Epithelial cell of proximal tubule (primary cell): ENCODE results near the gene CCR3. TPM values are rescaled to one million over a fixed set of nuclear protein-coding genes. Genes with fewer than 3 reads are reported as not detected.

Experiments
- DNase-seq: peaks from one replicate; pipeline ENCODE4 v3.0.0-alpha.2; 2011; ENCODE audit warnings: low read depth
- H3K4me3 ChIP-seq: 2 replicates; pipeline ENCODE4 v1.5.1; 2011; ENCODE audit warnings: low read depth, mild to moderate bottlenecking, low read length
- CTCF ChIP-seq: conservative IDR thresholded peaks from 2 replicates; pipeline ENCODE4 v1.5.1; 2012; ENCODE audit warnings: low read depth, mild to moderate bottlenecking, low read length
- total RNA-seq: library from RNA; depleted of rRNA; stranded (reverse); fragments of >200 nt; gene quantifications from 2 replicates; pipeline ENCODE4 v1.2.3, GENCODE V29; 2015

CCR3 gene
- total RNA-seq, 1 donor from 2014 or later, result not detected

GRCh38 chr3:46280105-46280797 lies 38.0 kb downstream of the CCR3 start:
- H3K4me3 ChIP-seq, result no peak overlapping the region
- TF ChIP-seq CTCF, result no peak
- DNase-seq, result no peak

- TF ChIP-seq CTCF, result no peak
- no peak for DNase-seq
- H3K4me3 ChIP-seq, result no peak overlapping the region
Observed at GRCh38 chr3:46281551-46281950, 39.3 kb downstream of the CCR3 start.

GRCh38 chr3:46282041-46282440 lies 39.8 kb downstream of the CCR3 start:
- H3K4me3 ChIP-seq, result no peak overlapping the region
- no peak for TF ChIP-seq CTCF
- no peak for DNase-seq

GRCh38 chr3:46282696-46283095 lies 40.4 kb downstream of the CCR3 start:
- no peak for DNase-seq
- H3K4me3 ChIP-seq, result no peak overlapping the region
- no peak for TF ChIP-seq CTCF

- no peak overlapping the region for H3K4me3 ChIP-seq
- TF ChIP-seq CTCF, result no peak
- DNase-seq, result no peak
Observed at GRCh38 chr3:46283881-46284450, 41.7 kb downstream of the CCR3 start.

- TF ChIP-seq CTCF, result no peak
- no peak overlapping the region for H3K4me3 ChIP-seq
- DNase-seq, result no peak
Observed at GRCh38 chr3:46284981-46285683, 42.9 kb downstream of the CCR3 start.
